Osteocyte (in vitro differentiated cells): Measurements from ENCODE around the gene CNST. TPM values are rescaled to one million over a fixed set of nuclear protein-coding genes. Genes with fewer than 3 reads are reported as not detected.
"Not testable (repeated sequence)": the region's sequence is repeated elsewhere in the genome, so short reads cannot be mapped to it uniquely, and the experiment has no call there.

Experiments
- DNase-seq: peaks from one replicate; pipeline ENCODE4 v3.0.0; 2021; ENCODE audit warnings: mixed read lengths; ENCODE audit not compliant: unreplicated experiment; ENCODE audit errors: extremely low spot score
- H3K27ac Mint-ChIP-seq: one replicate; pipeline ENCODE4 v1.8.0; 2021; ENCODE audit warnings: mild to moderate bottlenecking, mixed read lengths; ENCODE audit not compliant: unreplicated experiment
- H3K27me3 Mint-ChIP-seq: one replicate; pipeline ENCODE4 v1.8.0; 2021; ENCODE audit warnings: mixed read lengths; ENCODE audit not compliant: unreplicated experiment
- H3K36me3 Mint-ChIP-seq: one replicate; pipeline ENCODE4 v1.8.0; 2021; ENCODE audit warnings: mixed read lengths; ENCODE audit not compliant: unreplicated experiment
- H3K4me1 Mint-ChIP-seq: one replicate; pipeline ENCODE4 v1.8.0; 2021; ENCODE audit warnings: mixed read lengths; ENCODE audit not compliant: unreplicated experiment
- H3K4me3 Mint-ChIP-seq: one replicate; pipeline ENCODE4 v1.8.0; 2021; ENCODE audit warnings: mild to moderate bottlenecking, moderate library complexity, mixed read lengths; ENCODE audit not compliant: unreplicated experiment
- H3K9me3 Mint-ChIP-seq: one replicate; pipeline ENCODE4 v1.8.0; 2021; ENCODE audit warnings: mixed read lengths; ENCODE audit not compliant: unreplicated experiment
- total RNA-seq: library from RNA; stranded (reverse); gene quantifications from 2 replicates; pipeline ENCODE4 v1.2.1, GENCODE V29; 2021
- TF ChIP-seq, protein P1 (sequence below): fragments of 200-600 bp; sonication (generic); IDR thresholded peaks from 2 replicates; pipeline ENCODE4 v1.5.0; 2021; ENCODE audit warnings: antibody characterized with exemption, mild to moderate bottlenecking, moderate library complexity

The CNST gene
- total RNA-seq, 1 donor from 2014 or later = 26.8 TPM

DNA sequence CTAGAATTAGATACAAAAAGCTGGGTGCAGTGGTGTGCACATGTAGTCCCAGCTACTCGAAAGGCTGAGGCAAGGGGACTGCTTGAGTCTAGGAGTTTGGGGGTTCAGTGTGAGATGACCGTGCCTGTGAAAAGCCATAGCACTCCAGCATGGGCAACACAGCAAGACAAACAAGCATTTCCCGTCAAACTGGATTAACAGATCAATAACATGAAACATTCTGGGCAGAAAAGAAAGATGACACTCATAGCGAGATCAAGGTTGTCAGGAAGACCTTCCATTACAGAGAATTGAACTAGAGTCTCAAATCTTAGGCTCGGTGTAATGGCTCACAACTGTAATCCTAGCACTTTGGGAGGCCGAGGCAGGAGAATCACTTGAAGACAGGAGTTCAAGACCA is 14.1 kb upstream of the CNST start:
- no peak for DNase-seq
- Mint-ChIP-seq H3K27me3 (no peaks in the 10 kb centered on the region), H3K9me3 (no peaks in the 10 kb centered on the region), H3K27ac (no peak overlapping the region), H3K4me3 (no peak overlapping the region), H3K36me3 (peaks cover 37% of the 10 kb centered on the region), H3K4me1 (no peaks in the 10 kb centered on the region)
- TF ChIP-seq, protein P1, sequence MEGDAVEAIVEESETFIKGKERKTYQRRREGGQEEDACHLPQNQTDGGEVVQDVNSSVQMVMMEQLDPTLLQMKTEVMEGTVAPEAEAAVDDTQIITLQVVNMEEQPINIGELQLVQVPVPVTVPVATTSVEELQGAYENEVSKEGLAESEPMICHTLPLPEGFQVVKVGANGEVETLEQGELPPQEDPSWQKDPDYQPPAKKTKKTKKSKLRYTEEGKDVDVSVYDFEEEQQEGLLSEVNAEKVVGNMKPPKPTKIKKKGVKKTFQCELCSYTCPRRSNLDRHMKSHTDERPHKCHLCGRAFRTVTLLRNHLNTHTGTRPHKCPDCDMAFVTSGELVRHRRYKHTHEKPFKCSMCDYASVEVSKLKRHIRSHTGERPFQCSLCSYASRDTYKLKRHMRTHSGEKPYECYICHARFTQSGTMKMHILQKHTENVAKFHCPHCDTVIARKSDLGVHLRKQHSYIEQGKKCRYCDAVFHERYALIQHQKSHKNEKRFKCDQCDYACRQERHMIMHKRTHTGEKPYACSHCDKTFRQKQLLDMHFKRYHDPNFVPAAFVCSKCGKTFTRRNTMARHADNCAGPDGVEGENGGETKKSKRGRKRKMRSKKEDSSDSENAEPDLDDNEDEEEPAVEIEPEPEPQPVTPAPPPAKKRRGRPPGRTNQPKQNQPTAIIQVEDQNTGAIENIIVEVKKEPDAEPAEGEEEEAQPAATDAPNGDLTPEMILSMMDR = no peak

DNA sequence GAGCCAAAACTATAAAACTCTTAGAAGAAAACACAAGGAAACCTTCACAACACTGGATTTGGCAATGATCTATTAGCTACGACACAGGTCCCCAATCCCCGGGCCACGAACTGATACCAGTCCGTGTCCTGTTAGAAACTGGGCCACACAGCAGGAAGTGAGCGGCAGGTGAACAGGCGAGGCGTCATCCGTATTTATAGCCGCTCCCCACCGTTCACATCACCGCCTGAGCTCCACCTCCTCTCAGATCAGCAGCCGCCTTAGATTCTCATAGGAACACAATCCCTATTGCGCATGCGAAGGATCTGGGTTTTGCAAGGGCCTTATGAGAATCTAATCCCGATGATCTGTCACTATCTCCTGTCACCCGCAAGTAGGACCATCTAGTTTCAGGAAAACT is 12.1 kb upstream of the CNST start:
- no peaks in the 10 kb centered on the region for H3K4me1 Mint-ChIP-seq
- DNase-seq = no peak
- no peak overlapping the region for H3K4me3 Mint-ChIP-seq
- peaks cover 43% of the 10 kb centered on the region for H3K36me3 Mint-ChIP-seq
- no peak overlapping the region for H3K27ac Mint-ChIP-seq
- H3K9me3 Mint-ChIP-seq = no peaks in the 10 kb centered on the region
- H3K27me3 Mint-ChIP-seq = no peaks in the 10 kb centered on the region
- TF ChIP-seq, protein P1 = no peak

DNA sequence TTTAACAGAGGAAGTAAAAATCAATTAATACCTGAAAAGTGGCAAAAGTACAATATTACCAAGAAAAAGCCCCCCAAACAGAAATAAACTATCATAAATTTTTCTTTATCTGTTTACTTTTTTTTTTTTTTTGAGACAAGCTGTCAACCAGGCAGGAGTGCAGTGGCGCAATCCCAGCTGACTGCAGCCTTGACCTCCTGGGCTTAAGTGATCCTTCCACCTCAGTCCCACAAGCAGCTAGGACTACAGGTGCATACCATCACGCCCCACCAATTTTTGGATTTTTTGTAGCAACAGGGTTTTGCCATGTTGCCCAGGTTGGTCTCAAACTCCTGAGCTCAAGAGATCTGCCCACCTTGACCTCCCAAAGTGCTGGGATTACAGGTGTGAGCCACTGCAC is 8.2 kb upstream of the CNST start:
- Mint-ChIP-seq H3K4me3 (no peak overlapping the region), H3K9me3 (no peaks in the 10 kb centered on the region), H3K4me1 (no peaks in the 10 kb centered on the region), H3K36me3 (peaks cover 39% of the 10 kb centered on the region), H3K27ac (no peak overlapping the region), H3K27me3 (no peaks in the 10 kb centered on the region)
- TF ChIP-seq, protein P1 = no peak
- no peak for DNase-seq

DNA sequence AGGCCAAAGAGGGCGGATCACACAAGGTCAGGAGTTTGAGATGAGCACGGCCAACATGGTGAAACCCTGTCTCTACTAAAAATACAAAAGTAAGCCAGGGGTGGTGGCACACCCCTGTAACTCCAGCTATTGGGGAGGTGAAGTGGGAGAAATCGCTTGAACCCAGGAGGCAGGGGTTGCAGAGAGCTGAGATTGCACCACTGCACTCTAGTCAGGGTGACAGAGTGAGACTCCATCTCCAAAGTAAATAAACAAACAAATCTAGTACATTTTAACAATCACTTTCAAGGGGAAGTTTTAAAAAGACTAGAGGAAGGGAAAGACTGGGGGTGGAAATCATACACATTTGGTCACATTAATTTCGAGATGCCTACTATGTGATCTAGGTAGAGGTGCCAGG is 6.9 kb upstream of the CNST start:
- H3K27ac Mint-ChIP-seq = no peak overlapping the region
- H3K36me3 Mint-ChIP-seq = peaks cover 32% of the 10 kb centered on the region
- DNase-seq = no peak
- peaks cover 6% of the 10 kb centered on the region for H3K4me1 Mint-ChIP-seq
- TF ChIP-seq, protein P1 = no peak
- no peaks in the 10 kb centered on the region for H3K9me3 Mint-ChIP-seq
- no peaks in the 10 kb centered on the region for H3K27me3 Mint-ChIP-seq
- H3K4me3 Mint-ChIP-seq = no peak overlapping the region

DNA sequence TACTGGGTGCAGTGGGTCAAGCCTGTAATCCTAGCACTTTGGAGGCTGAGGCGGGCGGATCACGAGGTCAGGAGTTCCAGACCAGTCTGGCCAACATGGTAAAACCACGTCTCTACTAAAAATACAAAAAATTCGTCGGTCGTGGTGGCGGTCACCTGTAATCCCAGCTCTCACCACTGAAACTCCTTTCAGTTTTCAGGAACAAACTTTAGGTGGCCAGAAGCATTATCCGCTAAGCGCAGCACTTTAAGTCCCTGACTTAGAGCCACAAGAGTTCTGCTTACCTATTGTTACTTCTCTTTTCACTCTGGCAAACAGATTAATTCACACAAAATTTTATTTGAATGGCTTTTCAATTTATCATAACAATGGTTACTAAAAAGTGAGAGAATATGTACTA is 5.4 kb upstream of the CNST start:
- Mint-ChIP-seq H3K4me1 (peaks cover 20% of the 10 kb centered on the region), H3K36me3 (peaks cover 24% of the 10 kb centered on the region)
- H3K9me3 Mint-ChIP-seq, H3K4me3 Mint-ChIP-seq, DNase-seq, H3K27ac Mint-ChIP-seq, H3K27me3 Mint-ChIP-seq: not testable (repeated sequence)
